Articular chondrocyte of knee joint (primary cell): ENCODE results near the gene G3BP1. TPM values are rescaled to one million over a fixed set of nuclear protein-coding genes. Genes with fewer than 3 reads are reported as not detected.

Experiments
- total RNA-seq: library from RNA; depleted of rRNA; stranded (reverse); fragments of >200 nt; gene quantifications from 2 replicates; pipeline ENCODE4 v1.2.3, GENCODE V29; 2012

Gene G3BP1
- total RNA-seq = 172 and 186 TPM in 2 replicates

GRCh38 chr5:151771259-151772028 lies at the start of gene G3BP1:
TSS of gene G3BP1 (plus strand) at chr5:151771954. CDS start at chr5:151786621, 14,667 bp downstream.

GRCh38 chr5:151758430-151759241 lies 13.1 kb upstream of the G3BP1 start, which contains the start of gene ATOX1:
TSS of gene ATOX1 (minus strand) at chr5:151758631. CDS start at chr5:151758551, 80 bp downstream.

Other genes starting within 250 kb of the G3BP1 start
- gene FAT2, start 180.6 kb upstream of the G3BP1 start, total RNA-seq = under 0.01 and 0.11 TPM in 2 replicates
- gene SPARC, start 85.0 kb upstream of the G3BP1 start, total RNA-seq = 2,547 and 3,181 TPM in 2 replicates
- gene ATOX1, start 13.3 kb upstream of the G3BP1 start, total RNA-seq = 33.0 and 53.3 TPM in 2 replicates
- not detected in 2 replicates for gene GLRA1, start 152.9 kb downstream of the G3BP1 start, total RNA-seq